SK-N-MC (cell line): ENCODE data around the gene NACA2.

Experiments
- EZH2 ChIP-seq: fragments of 200-600 bp; sonication (generic); IDR thresholded peaks from one replicate; pipeline ENCODE4 v1.6.1; 2017; ENCODE audit warnings: antibody characterized with exemption
- FOXP2 ChIP-seq: optimal IDR thresholded peaks from 2 replicates; pipeline ENCODE3; 2011; ENCODE audit warnings: mild to moderate bottlenecking, moderate library complexity; ENCODE audit not compliant: insufficient read depth; ENCODE audit errors: extremely low read length, control extremely low read depth
- POLR2AphosphoS5 ChIP-seq: IDR thresholded peaks from 2 replicates; pipeline ENCODE4 v1.6.1; 2012; ENCODE audit warnings: mild to moderate bottlenecking, low read depth, low read length, borderline replicate concordance

DNA sequence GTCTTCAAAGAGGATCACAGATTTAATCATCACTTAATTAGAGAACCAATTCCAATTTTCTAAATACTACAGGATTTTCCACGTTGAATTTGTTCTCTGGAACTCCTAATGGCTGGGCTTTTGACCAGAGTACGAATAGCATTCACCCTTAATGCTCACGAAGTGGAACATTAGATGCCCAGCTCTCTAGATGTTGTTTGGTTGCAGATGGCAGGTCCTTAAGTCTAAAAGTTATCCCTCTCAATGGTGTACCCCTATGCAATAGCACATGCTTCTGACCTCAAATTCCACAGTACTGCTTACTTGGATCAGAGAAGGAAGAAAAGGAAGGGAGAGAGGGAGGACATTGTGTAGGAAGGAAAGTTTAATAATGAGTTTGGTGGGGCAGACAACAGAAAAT, 8.6 kb upstream of the NACA2 start:
- no peak for TF ChIP-seq POLR2AphosphoS5
- TF ChIP-seq EZH2 = no peak
- TF ChIP-seq FOXP2 = no peak
